Jurkat, Clone E6-1 (cell line): ENCODE results near the gene LYSMD1.

Experiments used
- DNase-seq: peaks from one replicate; pipeline ENCODE4 v3.0.0-alpha.2; 2011; ENCODE audit warnings: low read depth, low spot score
- H3K4me3 ChIP-seq: 2 replicates; pipeline ENCODE4 v1.5.1; 2011; ENCODE audit warnings: mild to moderate bottlenecking, low read length, control low read depth, moderate library complexity

Gene LYSMD1

DNA sequence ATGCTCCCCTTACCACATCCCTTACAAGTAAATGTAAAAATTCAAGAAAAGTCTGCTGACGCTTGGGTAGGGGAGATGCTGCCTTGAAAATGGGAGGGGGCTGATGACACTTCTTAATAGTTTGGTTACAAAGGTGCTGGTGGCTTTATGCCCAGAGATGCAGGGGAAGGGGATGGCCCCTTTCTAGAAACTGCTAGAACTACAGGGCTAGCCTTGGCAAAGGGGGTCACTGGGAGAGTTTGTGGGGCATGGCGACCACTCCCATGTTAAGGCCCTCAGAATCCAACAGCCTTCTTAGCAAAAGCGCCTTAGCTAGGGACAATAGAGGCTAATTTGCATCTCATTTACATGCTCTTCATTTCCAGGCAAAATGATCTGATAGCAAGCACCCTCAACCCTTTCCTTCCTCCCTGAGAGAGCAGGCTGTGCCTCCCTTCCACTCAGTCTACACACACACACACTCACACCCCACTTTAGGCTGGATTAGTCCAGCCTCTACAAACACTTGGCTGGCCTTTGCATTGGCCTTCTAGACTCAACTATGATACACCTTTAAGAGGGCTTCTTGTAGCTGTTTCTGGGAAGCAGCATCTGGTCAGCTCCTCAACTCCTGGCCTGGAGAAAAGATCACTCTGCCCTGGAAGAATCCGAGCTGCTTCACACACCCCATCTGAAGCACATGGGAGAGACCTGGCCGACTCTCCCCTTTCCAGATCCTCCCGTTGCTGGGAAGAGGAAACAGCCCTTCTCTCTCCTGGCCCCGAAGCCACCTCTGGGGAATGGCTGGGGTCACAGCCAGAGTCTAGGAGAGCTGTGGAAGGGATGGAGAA lies 21.0 kb downstream of the LYSMD1 start:
- no peak overlapping the region for H3K4me3 ChIP-seq
- DNase-seq: no peak

DNA sequence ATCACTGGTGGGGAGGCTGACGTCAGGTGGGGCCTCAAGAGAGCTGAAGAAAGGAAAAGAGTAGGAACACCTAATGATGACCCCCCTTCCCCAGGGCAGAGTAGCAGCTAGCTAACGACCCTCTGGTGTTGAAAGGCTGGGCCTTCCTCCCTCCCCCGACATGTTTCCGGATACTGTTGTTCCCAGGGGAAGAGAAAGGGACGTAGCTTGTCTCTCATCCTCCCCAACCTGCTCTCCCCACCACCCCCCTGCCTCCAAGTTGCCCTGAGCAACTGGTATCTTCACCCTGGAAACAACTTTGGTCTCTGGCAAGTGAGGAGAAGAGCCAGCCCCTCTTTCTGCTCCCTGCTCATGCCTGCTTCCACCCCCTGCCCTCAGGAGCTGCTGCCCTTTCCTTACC lies 21.7 kb downstream of the LYSMD1 start:
- no peak for DNase-seq
- H3K4me3 ChIP-seq: no peak overlapping the region

DNA sequence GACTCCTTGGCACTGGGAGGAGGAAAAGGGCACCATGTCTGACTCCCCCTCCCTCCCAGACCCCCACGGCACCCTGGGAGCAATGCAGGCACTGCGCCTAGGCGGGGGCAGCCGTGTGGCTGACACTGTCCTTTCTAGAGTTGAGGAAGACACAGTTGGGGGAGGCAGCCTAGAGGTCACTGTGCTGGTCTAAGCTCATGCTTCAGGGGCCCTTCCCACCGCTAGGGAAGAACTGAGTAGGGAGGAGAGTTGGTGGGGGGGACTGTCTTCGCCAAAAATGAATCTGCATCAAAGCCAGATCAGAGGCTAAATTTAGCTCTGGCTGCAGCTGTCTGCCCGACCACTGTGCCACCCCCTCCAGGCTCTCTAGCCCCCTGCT lies 22.7 kb downstream of the LYSMD1 start:
- no peak for DNase-seq
- H3K4me3 ChIP-seq: no peak overlapping the region

DNA sequence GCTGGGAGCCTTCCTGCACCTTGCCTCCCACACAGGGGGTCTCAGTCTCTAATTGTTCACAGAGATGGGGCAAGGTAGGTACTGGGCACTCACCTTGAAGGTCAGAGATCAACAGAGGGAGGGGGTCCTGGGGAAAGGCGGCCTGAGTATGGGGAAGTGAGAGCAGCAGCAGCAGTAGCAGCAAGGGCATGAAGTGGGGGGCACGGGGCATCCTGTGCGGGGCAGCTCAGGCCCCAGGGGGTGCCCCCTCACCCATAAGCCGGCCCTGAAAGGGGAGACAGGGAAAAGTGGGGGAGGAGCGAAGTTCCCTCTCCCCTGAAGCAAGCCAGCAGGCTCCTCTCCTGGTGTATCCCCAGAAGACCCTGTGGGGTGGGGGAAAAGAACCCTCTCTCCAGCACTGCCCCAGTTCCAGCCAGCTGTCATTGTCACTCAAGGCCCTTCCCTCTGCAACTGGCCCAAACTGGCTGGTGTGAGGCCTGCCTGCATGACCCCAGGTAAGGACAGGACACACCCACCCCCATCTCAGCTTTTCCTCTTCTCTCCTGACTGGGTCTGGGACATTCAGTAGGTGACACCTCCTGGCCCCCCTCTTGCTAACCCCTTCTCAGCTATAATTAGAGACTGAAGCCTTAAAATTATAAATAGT lies 23.2 kb downstream of the LYSMD1 start:
- DNase-seq: no peak
- H3K4me3 ChIP-seq: no peak overlapping the region

DNA sequence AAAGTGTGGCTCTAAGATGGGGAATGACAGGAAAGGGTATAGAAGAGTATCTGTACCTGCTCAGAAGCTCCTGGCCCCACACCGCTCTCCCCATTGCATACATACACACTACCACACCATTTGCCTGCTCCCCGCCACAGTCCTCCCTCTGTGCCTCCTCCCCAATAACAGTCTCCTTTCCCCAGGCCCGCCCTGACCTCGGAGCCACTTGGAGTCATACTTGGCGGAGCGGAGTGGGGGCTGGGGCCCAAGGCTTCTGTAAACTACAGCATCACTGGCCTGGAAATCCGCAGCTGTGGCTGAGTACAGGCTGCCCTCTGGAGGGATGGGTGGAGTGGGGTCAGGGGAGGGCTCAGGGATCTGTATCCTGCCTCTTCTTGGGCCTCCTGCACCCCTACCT lies 27.9 kb downstream of the LYSMD1 start:
- no peak for DNase-seq

DNA sequence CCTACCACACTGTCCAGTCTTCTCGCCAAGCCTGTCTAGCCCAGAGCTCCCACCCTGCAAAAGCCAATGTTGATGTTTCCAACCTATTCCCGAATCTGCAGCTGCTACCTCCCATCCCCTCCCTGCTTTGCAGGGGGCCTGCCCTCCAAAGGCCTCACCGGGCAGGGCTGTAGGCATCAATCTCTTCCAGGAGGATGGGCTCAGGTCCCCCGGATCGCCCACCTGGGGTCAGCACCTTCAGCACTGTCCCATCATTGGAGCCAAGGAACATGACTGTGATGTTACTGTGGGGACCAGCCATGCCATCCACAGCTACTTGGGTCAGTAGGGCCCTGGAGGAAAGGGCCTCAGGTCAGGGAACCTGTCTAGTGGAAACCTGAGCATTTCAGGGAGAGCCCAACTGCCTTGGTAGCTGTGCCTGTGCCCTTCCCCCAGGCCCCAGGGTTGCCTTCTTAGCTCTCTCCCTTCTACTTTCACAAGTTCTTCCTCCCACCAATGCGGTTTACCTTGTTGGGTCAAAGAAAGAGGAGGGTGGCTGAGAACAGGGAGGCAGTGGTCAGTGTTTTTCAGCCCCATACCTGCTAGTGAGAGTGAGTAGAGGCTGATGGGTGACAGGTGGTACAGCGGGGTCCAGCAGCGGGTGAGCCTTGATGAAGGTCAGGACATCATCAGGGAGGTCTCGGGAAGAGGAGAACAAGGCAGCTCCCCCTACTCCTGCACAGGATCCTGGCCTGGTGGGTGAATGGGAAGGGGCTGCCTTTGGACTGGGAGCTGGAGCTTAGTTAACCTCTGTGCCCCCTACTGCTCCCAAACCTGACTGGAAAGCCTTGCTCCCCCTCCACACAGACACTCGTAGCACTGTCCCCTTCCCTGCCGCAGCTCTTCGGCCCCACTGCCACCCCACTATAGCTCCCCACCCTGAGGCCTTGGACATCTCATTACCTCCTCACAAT lies 30.0 kb downstream of the LYSMD1 start:
- DNase-seq: no peak
- no peak overlapping the region for H3K4me3 ChIP-seq

More for the DNA sequence above, 27.9 kb downstream of the LYSMD1 start:
- H3K4me3 ChIP-seq: no peak overlapping the region

DNA sequence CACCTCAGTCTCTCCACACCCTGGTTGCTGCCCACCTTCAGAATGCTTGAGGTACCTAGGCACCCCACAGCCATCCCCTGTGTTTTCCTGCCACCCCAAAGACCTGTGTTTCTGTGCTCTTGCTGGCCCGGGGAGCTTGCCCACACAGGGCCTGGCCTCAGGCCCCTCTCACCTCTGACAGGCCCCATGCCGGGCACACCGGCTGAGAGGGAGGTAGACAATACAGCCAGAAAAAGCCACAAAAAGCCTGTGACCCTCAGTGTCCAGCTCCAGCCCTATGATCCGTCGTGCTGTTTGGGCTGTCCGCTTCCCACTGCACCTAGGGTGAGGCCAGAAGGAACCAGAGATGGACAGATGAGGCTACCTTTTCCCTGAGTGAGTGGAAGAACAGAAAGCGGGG lies 30.7 kb downstream of the LYSMD1 start:
- no peak overlapping the region for H3K4me3 ChIP-seq
- DNase-seq: no peak

DNA sequence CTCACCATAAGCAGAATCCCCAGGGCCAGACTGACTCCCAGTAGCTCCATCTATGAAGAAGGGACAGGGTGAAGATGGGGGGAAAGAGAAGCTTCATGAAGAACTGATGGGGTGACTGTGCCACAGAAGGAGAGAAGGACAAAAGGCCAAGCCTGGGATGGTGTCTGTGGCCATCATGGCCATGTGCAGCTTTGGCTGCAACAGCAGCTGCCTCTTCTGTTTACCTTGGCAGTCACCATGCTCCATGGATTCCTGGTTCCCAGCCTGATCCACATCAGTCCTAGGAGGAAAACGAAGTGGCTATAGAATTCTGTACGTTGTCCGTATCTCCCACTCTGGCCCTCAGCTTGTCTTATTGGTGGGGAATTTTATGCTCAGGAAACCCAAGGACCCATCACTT lies 31.3 kb downstream of the LYSMD1 start:
- no peak overlapping the region for H3K4me3 ChIP-seq
- DNase-seq: no peak

DNA sequence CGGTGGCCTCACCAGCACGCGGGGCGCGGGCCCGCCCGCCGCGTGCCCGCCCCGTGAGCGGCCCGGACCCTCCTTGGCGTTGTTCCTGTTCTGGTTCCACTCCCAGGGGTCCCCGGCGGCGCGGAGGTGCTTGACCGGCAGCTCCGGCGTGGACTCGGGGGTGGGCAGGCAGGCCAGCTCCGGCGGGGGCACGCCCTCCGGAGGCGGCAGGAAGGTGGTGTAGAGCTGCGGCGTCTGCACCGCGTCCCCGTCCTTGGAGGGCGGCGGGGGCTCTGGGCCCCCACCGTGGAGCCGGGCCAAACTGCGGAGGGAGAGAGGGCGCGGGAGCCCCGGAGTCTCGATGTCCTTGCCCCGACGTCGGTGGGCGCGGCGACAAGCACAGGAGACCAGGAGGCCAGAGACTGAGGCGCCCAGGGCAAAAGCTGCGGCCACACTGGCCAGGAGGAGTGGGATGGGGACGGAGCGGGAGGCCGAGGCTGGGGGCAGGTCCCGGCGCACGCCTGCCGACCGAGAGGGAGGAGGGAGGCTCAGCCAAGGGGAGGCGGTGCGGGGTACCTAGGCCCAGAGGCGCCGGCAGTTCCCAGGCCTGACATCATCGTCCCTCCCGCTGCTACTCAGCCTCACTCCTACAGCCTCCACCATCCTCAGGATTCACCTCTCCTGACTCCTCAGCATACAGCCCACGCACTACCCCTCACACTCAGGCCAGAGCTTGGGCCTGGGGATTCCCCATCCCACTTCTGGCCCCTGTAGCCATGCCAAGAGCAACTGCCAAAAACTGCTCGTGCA lies 32.5 kb downstream of the LYSMD1 start:
- no peak for DNase-seq

DNA sequence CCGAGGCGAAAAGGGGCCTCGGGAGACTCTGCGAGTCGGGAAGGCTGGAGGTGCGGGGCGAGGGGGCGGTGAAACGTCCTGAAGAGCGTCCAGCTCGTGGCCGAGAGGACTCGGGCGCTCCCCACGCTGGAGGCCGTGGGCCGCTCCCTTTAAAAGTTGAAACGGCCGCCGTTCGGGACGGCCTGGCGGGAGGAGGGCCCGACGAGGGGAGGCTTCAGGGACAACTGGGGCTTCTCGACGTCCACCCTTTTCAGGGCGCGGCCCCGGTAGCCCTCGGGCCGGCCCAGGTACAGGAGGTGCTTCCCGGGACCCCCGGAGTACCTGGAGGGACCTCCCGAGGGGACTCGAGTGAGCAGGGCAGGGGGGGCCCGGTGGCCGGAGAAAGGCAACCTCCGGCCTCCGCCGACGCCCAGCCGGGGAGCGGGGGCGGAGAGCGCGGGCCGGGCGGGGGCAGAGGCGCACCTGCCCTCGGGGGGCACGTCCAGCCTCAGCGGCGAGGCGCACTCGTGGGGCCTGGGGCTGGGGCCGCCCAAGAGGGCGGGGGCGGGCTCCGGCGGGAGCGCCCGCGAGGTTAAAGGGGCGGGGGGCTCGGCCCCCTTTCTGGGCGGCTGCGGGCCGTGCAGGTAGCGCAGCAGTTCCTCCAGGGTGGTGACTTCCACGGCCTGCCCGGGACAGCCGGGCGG lies 33.2 kb downstream of the LYSMD1 start:
- no peak for DNase-seq
- H3K4me3 ChIP-seq: no peak overlapping the region

More for the DNA sequence above, 32.5 kb downstream of the LYSMD1 start:
- H3K4me3 ChIP-seq: no peak overlapping the region

DNA sequence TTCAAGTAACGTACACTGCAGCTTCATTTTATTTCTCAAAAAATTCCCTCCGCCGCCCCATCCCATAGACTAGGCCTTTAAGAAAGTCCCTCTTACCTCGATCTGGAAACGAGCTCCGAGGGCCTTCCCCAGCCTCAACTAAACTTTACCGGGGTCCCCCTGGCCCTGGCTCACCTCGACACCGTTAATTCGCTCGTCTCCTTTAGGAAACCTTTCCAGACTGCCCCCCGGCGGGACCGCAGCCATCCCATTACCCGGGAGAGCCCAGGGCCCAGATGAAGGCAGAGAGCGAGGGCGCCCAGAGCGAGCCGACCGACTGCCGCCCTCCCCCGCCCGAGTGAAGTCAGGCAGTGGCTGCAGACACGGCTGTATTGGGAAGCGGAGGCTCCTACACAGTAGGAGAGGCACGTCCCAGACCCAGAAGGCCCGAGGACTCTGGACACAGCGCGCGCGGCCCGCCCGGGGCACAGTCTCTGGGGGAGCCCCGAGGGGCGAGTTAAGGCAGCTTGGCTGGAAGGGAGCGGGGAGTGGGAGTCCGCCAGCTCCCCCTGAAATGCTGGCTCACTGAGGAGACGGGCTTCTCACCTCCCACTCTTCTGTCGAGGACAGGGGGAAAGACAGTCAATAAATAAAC lies 33.9 kb downstream of the LYSMD1 start:
- no peak for DNase-seq
- no peak overlapping the region for H3K4me3 ChIP-seq

DNA sequence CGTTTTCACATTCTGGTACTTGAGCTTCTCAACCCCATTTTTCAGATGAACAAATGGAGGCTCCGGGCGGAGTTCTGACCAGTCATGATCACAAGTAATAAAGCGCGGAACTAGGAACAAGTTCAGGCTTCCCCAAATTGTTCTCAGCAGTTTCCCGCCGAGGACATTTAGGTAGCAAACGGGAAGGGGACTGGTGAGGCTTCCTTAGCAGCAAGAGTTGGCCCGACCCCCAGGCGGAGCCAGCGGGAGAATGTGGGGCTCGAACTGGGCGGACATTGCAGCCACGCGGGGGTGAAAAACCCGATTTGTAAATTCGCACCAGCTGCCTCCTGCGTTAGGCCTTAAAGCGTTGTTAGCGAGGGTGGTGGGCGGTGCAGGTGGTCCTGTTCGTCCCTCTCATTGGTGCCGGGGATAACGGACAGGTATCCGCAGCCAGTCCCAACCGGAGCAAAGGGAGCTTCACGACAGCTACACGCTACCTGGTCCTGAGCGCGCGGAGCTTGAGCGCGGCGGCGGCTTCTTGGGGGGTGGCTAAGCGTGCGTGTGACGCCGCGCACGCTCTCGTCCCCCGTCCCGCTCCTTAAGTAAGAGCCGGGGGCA lies 34.6 kb downstream of the LYSMD1 start:
- no peak for DNase-seq
- no peak overlapping the region for H3K4me3 ChIP-seq

DNA sequence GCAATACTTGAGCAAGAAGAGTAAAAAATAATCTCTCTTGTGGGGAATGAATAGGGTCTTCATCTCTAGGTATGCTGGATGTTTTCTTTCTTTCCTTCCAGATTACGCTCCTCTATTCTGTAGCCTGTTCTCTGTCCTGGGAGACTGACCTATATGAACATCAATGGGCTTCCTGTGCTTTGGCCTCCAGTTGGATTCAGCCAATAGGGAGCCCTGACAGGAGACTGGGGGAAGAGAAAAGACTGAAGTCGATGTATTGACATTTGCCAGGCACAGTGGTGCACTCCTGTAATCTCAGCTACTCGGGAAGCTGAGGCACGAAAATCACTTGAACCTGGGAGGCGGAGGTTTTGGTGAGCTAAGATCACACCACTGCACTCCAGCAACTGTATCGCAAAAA lies 36.9 kb downstream of the LYSMD1 start:
- no peak for DNase-seq
- H3K4me3 ChIP-seq: no peak overlapping the region

DNA sequence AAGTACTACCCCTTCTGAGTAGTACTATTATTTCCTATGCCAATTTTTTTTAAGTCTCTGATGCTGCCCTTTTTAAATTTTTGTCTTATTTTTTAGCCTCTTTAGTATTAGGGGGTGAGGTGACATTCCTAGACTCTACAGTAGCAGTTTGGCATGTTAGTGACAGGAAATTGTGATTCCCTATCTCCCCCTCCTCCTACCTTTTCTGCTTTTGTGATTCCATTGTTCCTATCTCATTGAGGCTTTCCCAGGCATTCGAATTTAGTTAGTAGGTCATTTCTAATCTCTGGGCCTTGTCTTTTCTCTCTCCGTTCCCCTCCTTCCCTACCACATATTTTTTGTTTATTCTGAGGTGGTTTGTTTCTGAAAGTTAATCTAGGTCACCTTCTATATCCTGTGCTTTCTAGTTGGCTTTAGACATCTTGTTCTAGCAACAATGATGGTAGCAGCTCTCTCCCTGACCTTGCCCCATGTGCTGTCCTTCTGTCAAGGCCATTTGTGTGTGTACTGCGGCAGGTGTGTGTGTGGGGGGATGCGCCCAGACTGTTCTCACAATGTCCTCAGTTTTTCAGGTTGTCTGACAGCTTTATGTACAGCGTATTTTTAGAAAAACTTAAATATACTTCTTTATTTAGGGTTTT lies 40.8 kb downstream of the LYSMD1 start:
- DNase-seq: no peak
- no peak overlapping the region for H3K4me3 ChIP-seq

DNA sequence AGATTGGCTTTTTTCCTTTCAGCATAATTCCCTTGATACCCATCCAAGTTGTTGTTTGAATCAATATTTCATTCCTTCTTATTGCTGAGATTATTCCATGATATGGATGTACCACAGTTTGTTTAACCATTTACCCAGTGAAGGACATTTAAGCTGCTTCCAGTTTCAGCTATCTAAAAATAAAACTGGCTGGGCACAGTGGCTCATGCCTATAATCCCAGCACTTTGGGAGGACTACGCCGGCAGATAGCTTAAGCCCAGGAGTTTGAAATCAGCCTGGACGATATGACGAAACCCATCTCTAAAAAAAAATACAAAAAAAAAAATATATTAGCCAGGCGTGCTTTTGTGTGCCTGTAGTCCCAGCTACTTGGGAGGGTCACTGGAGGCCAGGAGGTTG lies 51.8 kb downstream of the LYSMD1 start:
- H3K4me3 ChIP-seq: no peak overlapping the region
- no peak for DNase-seq
